ENCODE measurements around the gene ATP5F1D.
"Not testable (repeated sequence)": the region's sequence is repeated elsewhere in the genome, so short reads cannot be mapped to it uniquely, and the experiment has no call there.

The ATP5F1D gene

DNA sequence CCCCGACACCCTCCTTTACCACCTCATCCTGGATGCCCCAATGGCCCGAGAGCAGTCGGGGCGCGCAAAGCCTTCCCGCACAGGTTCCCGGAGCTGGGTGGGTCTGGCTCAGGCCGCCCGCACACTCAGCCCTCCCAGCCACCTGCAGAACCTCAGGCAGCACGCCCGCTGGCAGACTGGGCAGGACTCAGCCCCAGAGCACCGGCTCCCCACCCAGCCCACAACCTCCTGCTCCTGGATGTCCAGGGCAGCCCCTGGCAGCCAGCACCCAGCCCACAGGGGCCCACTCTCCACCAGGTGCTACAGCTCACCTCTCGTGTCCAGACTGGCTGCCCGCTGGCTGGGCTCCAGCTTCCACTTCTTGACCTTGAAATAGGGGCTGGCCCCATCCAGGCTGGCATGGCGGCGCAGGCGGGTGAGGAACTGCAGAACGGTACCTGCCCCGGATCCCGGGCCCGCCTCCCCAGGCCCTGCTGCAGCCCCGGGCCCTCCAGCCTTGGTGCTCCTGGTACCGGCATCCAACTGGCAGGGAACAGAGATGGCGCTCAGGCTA, 8.4 kb upstream of the ATP5F1D start:
- DNase-seq (ENCODE audit: low read depth): no peak

DNA sequence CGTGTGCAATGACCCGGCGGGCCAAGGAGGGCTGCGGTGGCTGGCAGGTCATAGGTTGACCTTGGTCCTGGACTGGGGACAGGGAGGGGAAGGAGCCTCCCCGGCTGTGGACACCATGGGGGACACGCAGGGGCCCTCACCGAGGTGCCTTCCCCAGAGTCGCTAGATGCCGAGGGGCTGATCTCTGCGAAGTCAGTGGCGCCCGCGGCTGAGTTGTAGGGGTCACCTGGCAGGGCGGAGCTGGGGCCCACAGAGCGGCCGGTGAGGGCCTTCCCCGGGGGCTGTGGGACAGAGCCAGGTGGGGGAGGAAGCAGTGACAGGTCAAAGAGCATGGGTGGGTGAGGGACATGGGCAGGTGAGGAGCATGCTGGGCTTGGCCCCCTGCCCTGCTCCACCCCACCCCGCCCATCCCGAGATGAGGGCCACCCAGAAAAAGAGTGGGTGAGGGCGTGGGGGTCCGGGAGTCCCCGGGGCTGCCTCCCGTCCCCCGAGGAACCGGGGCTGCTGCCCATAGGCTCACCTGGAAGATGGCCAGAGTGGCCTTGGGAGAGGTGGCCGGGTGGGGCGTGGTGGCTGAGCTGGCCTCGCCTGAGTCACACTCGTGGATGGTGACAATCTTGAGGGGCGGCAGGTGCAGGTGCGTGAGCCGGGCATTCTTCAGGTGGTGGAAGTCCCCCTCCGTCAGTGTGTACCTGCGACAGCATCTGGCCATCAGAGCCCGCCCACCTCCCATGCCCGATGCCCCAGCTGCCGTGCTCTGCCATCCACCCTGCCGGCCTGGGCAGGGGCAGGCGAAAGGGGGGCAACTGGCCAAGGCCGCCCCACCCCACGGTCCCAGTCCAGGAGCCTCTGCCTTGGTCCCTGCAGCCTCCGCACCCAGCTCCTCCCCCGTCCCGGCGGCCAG, 7.2 kb upstream of the ATP5F1D start:
- no peak for DNase-seq (ENCODE audit: low read depth)

DNA sequence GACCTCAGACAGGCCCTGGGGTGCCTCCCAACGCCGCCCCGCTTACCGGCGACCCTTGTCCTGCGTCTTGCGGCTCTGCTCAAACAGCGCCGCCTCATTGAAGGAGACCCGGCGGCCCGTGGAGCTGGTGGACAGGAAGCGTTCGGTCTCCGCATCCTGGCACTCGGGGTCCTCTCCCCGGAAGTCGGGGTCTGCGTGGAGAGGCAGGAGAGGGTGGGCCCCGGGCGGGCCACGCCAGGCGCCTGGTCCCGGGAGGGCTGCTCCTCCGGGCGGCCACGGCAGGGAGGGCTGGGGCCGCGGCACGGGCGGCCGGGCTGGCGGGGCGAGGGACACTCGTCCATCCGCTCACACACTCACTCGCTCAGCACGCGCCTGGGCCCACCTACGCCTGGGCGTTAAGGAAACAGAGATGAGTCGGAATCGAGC, 6.6 kb upstream of the ATP5F1D start:
- DNase-seq (ENCODE audit: low read depth): no peak

DNA sequence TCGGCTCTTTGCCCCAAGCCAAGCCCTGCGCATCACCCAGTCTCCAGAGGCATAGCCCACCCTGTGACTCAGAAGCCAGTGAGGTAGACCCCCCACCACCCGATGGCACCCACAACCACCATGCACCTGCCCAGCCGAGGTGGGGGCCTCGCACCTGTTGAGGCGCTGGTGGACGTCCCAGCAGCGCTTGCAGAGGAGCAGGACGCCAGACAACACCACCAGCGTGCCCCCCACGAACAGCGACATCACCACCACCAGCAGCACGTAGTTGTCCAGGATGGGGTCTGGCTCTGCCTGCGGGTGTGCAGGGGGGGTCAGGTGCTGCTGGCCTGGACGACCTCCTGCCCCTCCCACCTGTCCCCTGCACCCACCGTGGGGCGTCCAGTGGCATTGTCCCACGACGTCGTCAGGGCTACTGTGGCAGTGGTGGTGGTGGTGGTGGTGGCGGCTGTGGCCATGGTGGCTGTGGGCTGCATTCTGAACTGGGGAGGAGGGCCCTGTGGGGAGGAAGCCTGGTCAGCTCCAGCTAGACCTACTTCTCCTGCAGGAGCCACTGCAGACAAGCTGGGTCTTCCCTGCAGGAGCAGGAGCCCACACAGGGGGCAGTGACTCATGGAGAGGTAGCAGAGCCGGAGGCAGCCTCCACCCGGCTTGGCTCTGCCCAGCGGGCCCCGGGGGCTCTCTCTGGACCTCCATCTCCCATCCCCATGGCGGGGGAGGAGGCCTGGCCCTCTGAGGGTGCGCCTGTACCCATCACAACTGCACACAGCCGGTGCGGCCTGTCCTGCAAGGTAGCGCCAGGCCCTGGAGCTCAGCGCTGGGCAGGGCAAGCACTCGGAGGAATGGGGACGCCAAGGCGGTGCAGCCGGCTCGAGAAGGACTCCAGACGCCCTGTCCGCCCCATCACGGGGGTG, 5.7 kb upstream of the ATP5F1D start:
- no peak for DNase-seq (ENCODE audit: low read depth)

DNA sequence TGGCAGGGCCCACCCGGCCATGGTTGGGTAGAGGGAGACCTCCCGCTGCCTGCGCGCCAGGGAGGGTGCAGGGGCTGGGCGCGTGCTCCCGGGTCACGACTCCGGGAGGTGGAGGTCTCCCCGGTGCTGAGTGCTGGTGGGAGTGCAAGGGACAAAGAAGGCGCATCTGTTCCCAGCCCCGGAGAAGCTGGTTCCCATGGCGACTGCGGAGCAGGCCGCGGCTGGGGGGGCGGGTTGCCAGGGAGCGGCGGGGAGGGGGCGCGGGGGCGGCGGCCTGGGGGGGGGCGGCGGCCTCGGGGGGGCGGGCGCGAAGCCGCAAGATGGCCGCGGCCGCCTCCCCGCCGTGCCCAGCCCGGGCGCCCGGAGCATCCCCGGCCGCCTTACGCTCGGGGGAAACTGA, 5.0 kb upstream of the ATP5F1D start:
- no peak for DNase-seq (ENCODE audit: low read depth)

DNA sequence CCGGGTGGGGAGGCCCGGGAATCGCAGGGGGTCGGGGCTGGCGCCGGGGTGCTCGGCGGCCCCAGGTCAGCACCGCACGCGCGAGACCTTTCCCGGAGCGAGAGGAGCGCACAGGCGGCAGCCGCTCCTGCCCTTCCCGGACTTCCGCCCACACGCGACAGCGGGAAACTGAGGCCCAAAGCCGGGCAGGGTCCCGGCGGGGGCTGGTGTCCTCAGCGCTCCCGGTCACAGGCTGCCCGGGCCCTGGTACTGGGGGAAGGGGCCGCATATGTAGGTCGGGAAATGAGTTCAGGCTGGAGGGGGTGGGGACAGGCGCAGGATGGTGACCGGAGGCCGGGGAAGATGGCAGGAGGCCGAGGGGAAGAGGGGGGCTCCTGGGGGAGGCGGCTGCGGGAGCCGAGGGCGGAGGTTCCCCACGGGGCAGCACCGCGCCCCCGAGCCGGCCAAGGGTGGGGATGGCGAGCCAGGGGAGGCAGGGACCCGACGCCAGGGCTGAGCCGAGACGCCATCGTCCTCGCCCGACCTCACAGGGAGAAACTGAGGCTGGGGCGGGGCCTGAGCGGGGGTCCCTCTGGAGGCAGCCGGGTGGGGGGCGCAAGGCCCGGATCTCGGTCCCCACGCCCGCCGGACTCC, 4.4 kb upstream of the ATP5F1D start:
- DNase-seq (ENCODE audit: low read depth): no peak

DNA sequence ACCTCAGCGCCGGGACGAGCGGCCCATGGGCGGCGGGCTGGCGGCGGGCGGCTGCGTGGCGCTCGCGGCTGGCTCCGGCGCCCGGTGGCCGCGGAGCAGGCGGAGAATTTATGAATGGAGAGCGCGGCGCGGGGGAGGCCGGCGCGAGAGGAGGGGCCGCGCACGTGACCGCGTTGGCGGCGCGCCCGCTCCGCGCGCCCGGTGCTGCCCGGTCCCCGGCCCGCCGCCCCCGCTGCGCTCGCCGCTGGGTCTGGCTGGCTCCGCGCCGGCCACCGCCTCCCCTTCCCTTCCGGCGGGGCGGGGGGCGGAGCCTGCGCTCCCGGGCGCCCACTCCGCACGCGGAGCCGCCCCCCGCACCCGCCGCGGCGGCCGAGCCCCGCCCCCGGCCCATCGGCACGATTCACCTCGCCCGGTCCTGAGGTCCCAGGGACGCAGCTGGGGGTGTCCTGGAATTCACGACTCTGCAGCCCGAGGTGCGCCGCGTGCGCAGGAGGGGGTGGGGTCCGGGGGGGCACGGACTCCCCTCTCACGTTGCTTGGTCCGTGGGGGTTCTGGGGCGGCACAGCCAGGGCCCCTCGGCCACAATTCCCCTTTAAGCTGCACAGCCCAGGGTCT, 3.7 kb upstream of the ATP5F1D start, which contains the start of gene CBARP:
CBARP (minus strand) TSS at position 252 of the 615 bp plus-strand sequence. CDS start 1,905 bp downstream, outside the sequence.
- no peak for DNase-seq (ENCODE audit: low read depth)

DNA sequence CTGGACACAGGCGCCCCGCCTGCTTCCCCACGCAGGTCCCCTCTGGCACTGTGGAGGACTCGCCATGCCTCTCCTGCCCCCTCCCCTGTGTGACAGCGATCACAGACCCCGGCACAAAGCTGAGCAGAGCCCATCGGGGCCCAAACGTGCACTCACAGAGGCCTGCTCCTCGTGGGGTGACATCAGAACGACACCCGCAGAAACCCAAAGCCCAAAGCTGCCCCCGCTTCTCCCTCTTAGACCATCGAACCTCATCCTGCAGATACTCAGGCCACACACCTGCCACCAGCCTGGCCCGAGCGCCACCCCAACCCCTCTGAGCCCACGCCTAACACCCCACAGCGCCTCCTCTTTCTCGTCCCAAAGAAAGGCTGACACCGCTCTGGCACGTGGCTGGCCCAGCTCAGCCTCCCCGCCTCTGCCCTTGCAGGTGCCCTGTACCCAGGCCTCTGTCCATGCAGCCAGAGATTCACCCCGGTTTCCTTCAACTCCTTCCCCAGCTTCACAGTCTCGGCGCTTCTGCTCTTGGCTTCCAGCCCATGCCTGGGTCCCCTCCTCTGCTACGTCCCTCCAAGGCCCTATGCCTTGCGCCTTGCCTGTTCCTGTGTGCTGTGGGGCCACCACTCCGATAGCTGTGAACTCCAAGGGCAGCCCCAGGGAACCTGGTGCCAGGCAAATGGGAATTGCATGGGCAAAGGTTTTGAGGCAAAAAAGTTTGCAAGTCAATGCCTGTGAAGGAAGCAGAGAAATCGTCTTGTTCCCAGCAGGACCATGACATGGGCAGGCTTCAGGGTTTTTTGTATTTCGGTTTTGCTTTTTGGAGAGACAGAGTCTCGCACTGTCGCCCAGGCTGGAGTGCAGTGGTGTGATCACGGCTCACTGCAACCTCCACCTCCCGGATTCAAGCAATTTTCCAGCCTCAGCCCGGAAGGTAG, 2.9 kb upstream of the ATP5F1D start:
- no peak for DNase-seq (ENCODE audit: low read depth)

DNA sequence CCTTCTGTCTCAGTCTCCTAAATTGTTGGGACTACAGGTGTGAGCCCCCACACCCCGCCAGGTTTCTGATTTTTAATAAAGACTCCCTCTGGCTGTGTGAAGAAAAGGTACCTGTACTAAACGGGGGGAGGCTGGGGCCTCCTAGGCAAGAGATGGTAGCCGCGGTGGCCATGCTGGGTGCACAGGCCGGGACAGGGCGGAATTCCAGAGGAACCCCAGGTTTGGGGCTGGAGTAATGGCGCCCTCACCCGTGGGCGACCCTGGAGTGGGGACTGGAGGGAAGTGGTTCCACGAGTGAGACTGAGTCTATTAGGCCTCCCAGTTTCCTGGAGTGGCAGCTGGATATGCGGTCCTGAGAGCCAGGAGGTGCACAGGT, 2.1 kb upstream of the ATP5F1D start:
- no peak for DNase-seq (ENCODE audit: low read depth)

DNA sequence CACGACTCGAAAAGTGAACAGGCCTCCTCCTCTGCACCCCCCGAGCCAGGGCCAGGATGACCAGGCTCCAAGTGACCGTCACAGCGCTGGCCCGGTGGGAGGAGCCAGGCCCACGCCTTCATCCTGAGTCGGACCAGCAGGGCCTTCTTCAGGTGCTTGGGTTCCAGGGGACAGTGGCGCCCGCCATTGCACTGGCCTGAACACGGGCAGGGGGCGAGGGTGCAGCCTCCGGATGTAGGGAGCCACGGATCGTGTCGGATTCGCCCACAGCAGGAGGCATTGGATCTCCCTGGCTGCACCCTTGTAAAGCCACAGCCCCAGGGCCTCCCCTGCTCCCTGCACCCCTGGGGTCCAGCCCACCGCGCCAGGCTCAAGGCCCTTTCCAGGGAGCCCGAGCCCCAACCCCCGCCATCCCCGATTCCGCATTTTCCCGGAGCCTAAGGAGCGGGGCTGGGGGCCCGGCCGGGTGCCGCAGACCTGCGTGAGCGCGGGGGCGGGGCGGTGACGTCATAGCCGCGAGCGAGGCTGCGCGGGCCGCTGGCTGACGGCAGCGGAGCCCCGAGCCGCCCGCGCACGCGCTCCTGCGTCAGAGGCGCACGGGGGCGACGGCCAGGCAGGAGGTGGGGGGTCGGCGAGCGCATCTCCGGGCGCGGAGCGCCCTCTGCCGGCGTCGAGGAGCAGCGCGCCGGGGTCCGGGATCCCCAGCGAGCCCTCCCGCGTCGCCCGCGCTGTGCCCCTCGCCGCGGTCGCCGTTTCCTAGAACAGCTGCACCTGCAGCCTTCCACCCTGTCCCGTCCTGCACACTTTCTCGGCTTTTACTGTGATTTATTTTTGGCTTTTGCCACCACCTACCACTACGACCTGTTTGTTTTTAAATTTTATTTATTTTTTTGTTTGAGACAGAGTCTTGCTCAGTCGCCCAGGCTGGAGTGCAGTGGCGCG, 1.5 kb upstream of the ATP5F1D start:
- DNase-seq (ENCODE audit: low read depth): peak; percentile 81

DNA sequence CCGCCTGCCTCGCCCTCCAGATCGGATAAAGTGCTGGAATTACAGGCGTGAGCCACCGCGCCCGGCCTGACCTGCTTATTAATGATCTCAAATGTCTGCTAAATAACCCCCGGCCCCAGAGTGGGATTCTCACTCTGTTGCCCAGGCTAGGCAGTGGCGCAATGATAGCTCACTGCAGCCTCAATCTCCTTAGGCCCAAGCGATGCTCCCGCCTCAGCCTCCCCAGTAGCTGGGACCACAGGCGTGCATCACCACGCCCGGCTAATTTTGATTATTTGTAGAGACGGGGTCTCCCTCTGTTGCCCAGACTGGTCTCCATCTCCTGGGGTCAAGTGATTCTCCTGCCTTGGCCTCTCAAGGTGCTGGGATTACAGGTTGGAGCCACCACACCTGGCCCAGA, 626 bp upstream of the ATP5F1D start:
- DNase-seq (ENCODE audit: low read depth): no peak

DNA sequence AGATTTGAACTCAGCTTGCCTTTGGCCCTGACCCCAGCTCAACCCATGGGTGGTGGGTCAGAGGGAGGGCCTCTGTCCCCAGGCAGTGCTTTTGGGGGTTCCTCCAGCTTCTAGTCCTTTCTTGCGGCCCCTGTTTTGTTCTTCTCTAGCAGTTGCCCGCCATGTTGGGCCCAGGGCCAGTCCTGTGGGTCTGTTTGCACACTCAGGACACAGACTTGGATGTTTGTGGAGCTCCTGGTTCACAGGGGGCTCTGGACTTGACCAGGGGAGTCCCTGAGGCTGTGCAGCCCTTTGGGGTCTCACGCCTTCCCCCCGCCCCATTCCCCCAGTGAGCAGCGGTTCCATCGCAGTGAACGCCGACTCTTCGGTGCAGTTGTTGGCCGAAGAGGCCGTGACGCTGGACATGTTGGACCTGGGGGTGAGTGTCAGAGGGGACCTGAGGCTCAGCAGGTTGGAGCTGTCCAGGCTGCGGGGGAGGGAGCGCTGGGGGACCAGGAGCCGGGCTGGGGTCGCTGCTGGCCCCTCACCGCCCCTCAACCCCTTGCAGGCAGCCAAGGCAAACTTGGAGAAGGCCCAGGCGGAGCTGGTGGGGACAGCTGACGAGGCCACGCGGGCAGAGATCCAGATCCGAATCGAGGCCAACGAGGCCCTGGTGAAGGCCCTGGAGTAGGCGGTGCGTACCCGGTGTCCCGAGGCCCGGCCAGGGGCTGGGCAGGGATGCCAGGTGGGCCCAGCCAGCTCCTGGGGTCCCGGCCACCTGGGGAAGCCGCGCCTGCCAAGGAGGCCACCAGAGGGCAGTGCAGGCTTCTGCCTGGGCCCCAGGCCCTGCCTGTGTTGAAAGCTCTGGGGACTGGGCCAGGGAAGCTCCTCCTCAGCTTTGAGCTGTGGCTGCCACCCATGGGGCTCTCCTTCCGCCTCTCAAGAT, 2.5 kb downstream of the ATP5F1D start:
- peak; percentile 71 for DNase-seq (ENCODE audit: low read depth)

DNA sequence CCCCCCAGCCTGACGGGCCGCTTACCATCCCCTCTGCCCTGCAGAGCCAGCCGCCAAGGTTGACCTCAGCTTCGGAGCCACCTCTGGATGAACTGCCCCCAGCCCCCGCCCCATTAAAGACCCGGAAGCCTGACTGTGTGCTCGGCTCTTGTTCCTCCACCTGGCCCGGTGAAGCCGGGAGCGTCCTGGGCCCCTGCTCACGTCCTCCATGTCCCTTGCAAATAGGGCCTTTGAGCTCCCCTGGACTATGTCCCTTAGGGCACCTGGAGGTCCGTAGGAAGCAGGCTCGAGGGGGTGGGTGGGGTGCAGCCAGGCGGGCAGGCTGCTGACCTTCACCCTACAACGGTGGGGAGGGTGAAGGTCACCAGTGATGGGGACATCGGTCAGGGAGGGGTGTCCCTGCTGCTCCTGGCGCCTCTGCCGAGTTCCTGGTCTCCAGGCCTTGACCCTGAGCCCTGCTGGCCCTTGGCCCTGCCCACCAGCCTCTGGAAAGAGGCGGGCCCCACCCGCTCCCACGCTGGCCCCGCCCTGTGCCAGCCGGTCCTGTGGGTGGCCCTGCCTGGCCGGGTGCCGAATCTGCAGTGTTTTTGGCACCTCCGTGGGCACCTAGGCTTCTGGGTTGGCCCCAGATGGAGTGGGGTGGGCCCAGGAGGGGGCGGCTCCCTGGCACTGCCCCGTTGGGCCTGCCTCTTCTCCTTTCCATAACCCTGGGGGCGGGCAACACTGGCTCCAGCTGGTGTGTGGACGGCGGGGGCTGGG, 3.3 kb downstream of the ATP5F1D start:
- DNase-seq (ENCODE audit: low read depth): no peak

DNA sequence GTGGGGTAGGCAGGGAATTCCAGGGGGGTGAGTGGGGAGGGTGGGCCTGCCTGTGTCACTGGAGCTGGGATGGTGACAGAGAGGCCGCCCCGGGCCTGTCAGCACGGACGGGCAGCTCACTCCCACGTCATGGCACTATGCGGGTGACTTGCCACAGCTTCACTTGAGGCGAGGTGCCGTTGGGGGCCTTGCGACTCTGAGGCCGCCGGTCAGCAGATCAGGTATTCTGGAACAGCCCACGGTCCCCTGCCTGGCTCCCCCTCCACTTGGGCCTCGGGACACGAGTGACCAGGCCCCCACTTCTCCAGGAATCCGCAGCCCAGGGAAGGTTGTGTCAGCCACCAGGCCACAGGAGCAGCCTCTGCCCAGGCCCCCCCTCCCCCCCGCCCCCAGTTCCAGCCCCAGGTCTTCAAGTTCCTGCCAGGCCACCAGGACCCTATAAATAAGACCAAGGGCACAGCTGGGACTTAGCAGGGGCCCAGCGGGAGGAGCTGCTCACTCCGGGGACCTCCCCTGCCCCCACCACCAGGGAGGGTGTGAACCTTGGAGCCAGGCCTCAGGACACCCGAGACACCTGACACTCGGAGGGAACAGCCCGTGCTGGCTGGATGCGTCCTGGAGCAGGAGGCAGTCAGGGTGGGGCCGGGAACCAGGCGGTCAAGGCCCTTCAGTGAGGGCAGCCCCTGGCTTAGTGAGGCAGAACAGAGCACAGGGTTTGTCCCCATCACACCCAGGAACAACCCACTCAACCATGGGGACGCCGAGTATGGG, 4.1 kb downstream of the ATP5F1D start:
- DNase-seq (ENCODE audit: low read depth): no peak

DNA sequence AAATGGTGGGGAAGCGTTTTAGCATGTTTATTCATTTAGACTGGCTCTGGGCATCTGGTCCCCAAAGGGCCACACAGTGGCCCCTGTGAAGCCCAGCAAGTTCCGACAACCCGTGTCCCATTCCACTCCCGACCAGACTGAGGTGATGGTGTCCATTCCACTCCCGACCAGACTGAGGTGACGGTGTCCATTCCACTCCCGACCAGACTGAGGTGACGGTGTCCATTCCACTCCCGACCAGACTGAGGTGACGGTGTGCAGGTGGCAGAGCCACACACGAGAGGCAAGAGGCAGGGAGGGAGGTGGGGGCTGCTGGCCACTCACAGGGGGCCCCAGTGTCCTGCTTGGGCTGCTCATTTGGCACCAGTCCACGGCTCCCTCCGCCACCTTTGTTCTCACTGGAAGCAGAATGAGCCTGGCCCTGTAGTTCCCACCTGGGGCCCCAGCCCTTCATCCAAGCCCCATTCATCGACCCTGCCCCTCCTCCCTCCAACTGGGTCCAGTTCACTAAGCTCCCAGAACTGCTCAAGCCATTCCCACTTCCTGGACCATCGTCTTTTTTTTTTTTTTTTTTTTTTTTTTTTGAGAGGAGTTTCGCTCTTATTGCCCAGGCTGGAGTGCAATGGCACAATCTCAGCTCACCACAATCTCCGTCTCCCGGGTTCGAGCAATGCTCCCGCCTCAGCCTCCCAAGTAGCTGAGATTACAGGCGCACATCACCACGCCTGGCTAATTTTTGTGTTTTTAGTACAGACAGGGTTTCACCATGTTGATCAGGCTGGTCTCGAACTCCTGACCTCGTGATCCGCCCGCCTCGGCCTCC, 4.9 kb downstream of the ATP5F1D start:
- not testable (repeated sequence) for DNase-seq (ENCODE audit: low read depth)

DNA sequence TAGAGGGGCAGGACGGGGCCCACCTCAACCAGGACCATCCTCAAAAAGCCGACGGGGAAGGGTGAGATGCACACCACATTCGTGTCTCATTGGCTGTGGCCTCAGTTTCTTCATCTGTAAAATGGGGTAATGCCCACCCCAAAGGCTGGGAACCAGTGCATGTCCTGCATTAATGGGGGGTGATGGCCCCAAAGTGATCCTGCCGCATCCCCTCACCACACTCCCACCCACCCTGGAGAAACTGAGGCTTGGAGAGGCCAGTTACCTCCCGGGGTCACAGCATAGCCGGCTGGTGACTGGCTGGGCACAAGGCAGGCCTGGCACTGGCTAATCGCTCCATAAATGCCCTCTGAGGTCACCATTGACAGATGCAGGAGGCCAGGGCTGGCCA, 6.2 kb downstream of the ATP5F1D start:
- DNase-seq (ENCODE audit: low read depth): no peak

All from fibroblast of the conjunctiva (primary cell).